Islet of Langerhans (tissue), 1 donor: ENCODE measurements around the gene EBF3.

Source experiments
- FAIRE-seq: peaks from one replicate; lab custom pipeline; 2011; peaks lifted over from hg19 to GRCh38; lab: Jason Lieb, UNC

EBF3 gene

GRCh38 chr10:129836253-129836652 is 127.8 kb downstream of the EBF3 start:
- no peak for FAIRE-seq

GRCh38 chr10:129833994-129834739 is 129.9 kb downstream of the EBF3 start:
- FAIRE-seq, result no peak

GRCh38 chr10:129833468-129833950 is 130.6 kb downstream of the EBF3 start:
- no peak for FAIRE-seq

GRCh38 chr10:129832573-129833467 is 131.3 kb downstream of the EBF3 start:
- FAIRE-seq, result no peak

GRCh38 chr10:129831150-129831549 is 132.9 kb downstream of the EBF3 start:
- FAIRE-seq, result no peak

GRCh38 chr10:129825826-129826225 is 138.2 kb downstream of the EBF3 start:
- FAIRE-seq, result no peak

GRCh38 chr10:129825221-129825620 is 138.9 kb downstream of the EBF3 start:
- no peak for FAIRE-seq

GRCh38 chr10:129820451-129820850 is 143.6 kb downstream of the EBF3 start:
- no peak for FAIRE-seq

GRCh38 chr10:129816656-129817045 is 147.4 kb downstream of the EBF3 start:
- FAIRE-seq, result no peak

- no peak for FAIRE-seq
Measured at GRCh38 chr10:129815898-129816655, 148.0 kb downstream of the EBF3 start.

- FAIRE-seq, result no peak
Measured at GRCh38 chr10:129814681-129815646, 149.1 kb downstream of the EBF3 start.

GRCh38 chr10:129812398-129812797 is 151.7 kb downstream of the EBF3 start:
- FAIRE-seq, result no peak

- no peak for FAIRE-seq
Measured at GRCh38 chr10:129811208-129811607, 152.9 kb downstream of the EBF3 start.

- FAIRE-seq, result no peak
Measured at GRCh38 chr10:129809841-129810240, 154.2 kb downstream of the EBF3 start.

- no peak for FAIRE-seq
Measured at GRCh38 chr10:129809431-129809830, 154.6 kb downstream of the EBF3 start.

GRCh38 chr10:129808092-129808983 is 155.7 kb downstream of the EBF3 start:
- no peak for FAIRE-seq

- no peak for FAIRE-seq
Measured at GRCh38 chr10:129807211-129807610, 156.9 kb downstream of the EBF3 start.

- no peak for FAIRE-seq
Measured at GRCh38 chr10:129800796-129801340, 163.2 kb downstream of the EBF3 start.

- FAIRE-seq, result no peak
Measured at GRCh38 chr10:129799942-129800341, 164.1 kb downstream of the EBF3 start.
